ENCODE measurements around the gene PGM1. TPM values are rescaled to one million over a fixed set of nuclear protein-coding genes. Genes with fewer than 3 reads are reported as not detected.

PGM1 gene
- total and polyA plus RNA-seq, 9 of the 15 experiments (the other 6 are each of a cell fraction or from before 2014, with no cell fraction given), result 0.03 to 0.31 (median 0.09) TPM; not detected in 5

DNA sequence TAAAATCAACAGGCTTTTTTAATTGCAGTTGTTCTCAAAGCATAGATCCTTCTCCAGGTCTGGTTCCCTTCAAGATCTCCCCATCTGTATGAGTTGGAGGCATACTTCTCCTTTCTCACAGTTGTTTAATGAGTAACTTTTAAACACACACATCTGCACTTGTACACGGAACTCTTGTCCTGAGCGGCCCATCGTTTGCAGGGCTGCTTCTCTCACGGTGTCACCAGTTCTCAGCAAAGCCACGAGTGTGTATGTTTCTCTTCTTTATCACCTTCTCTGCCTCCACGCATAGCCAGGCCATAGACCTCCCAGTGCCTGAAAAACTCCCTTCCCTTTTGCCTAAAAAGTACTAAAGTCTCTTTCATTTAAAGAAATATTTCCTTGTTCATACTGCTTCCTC is 111.9 kb downstream of the PGM1 start:
- intact Hi-C loops (cut with micrococcal nuclease) (no loop called here), in situ Hi-C loops (cut with MboI) (no loop called here)
- Histone ChIP-seq H3K9ac (ENCODE audit: insufficient read depth in 1 of 2, low read depth in 2 of 2, low read length in 2 of 2) (no peak overlapping the region), H4K20me1 (replicated peaks; ENCODE audit: control insufficient read depth, insufficient read depth, low read length) (no peaks in the 10 kb centered on the region), H3K4me1 (replicated peaks in 1 of 2; ENCODE audit: control insufficient read depth in 2 of 2, insufficient read depth in 2 of 2, low read length in 2 of 2) (no peaks in the 10 kb centered on the region), H3K4me2 (ENCODE audit: insufficient read depth, low read length) (no peak overlapping the region), H2AFZ (ENCODE audit: low read depth, low read length) (no peak overlapping the region), H3K27me3 (ENCODE audit: control insufficient read depth in 2 of 2, insufficient read depth in 2 of 2, low read length in 2 of 2) (peaks cover 2 to 11% of the 10 kb centered on the region in 2 experiments; a peak in 1 of 5 replicates), H3K9me1 (ENCODE audit: control insufficient read depth, insufficient read depth, low read length) (no peaks in the 10 kb centered on the region), H3K36me3 (ENCODE audit: control insufficient read depth, insufficient read depth, low read length) (no peaks in the 10 kb centered on the region), H3K27ac (ENCODE audit: extremely low read depth, low read depth, low read length) (no peak overlapping the region), H3K79me2 (ENCODE audit: control insufficient read depth, insufficient read depth, low read length) (no peaks in the 10 kb centered on the region), H3K9me3 (replicated peaks; ENCODE audit: control insufficient read depth, insufficient read depth, low read depth, low read length) (no peaks in the 10 kb centered on the region), H3K4me3 (no peak overlapping the region)
- WGBS (ENCODE audit: insufficient coverage, low coverage, missing lambda C conversion rate), result 0% methylated on average over 6 of the region's 6 CpGs
- FAIRE-seq (no peak), ATAC-seq (no peak), DNase-seq (ENCODE audit: extremely low read depth in 1 of 4, low spot score in 3 of 4) (no peak)
- POLR2A ChIA-PET, result no interaction called here
- BruUV-seq (replicated peaks), result no TSS peak
- TF ChIP-seq ZNF384 (IDR thresholded peaks at IDR 0.05; ENCODE audit: low read depth, low read length) (no peak), ZNF232 (CRISPR knock-in tag; IDR thresholded peaks at IDR 0.05) (no peak), TAF15 (IDR thresholded peaks at IDR 0.05; ENCODE audit: low read depth, low read length) (no peak), NFYB (IDR thresholded peaks at IDR 0.05; ENCODE audit: extremely low read depth, insufficient read length) (no peak), RFX7 (CRISPR knock-in tag; IDR thresholded peaks at IDR 0.05) (no peak), ILK (tag; IDR thresholded peaks at IDR 0.05; ENCODE audit: borderline replicate concordance, low read depth) (no peak)
- TF ChIP-seq, protein P1, sequence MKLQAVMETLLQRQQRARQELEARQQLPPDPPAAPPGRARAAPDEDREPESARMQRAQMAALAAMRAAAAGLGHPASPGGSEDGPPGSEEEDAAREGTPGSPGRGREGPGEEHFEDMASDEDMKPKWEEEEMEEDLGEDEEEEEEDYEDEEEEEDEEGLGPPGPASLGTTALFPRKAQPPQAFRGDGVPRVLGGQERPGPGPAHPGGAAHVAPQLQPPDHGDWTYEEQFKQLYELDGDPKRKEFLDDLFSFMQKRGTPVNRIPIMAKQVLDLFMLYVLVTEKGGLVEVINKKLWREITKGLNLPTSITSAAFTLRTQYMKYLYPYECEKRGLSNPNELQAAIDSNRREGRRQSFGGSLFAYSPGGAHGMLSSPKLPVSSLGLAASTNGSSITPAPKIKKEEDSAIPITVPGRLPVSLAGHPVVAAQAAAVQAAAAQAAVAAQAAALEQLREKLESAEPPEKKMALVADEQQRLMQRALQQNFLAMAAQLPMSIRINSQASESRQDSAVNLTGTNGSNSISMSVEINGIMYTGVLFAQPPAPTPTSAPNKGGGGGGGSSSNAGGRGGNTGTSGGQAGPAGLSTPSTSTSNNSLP (IDR thresholded peaks at IDR 0.05; ENCODE audit: borderline replicate concordance, low read depth, low read length), result no peak
- CTCF ChIA-PET (ENCODE audit: low intra/inter-chr PET ratio), result no interaction called here

All from K562 (cell line).